ENCODE results near the gene TET3. TPM values are rescaled to one million over a fixed set of nuclear protein-coding genes. Genes with fewer than 3 reads are reported as not detected.

Gene TET3
- polyA plus RNA-seq, 1 donor from 2014 or later = 18.2 TPM

DNA sequence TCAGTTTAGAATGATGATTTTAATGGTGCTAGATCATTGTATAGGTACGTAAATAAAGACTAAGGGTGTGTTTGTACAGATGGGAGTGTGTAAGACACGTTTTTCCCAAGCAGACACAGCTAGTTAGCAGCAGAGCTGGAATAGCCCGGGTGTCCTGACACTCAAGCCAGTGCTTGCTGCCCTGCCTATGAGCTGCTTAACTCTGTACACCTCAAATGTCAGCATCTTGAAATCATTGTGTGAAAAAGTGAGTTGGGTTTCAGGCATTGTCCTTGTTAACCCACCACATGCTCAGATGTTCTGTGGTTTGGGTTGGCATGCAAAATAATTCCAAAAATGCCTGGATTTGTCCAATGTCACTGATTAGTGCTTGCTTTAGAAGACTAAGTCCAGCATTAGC is 13.0 kb upstream of the TET3 start:
- Histone ChIP-seq H3K9ac (ENCODE audit: low read length) (no peak overlapping the region), H3K27me3 (ENCODE audit: insufficient read depth, low read depth, low read length) (no peaks in the 10 kb centered on the region), H3K27ac (ENCODE audit: low read length) (no peak overlapping the region), H2AFZ (ENCODE audit: low read depth, low read length) (no peak overlapping the region), H3K9me3 (ENCODE audit: low read length) (no peaks in the 10 kb centered on the region), H3K79me2 (replicated peaks; ENCODE audit: insufficient read depth, low read length) (no peaks in the 10 kb centered on the region), H3K4me3 (ENCODE audit: low read length) (no peak overlapping the region), H3K4me2 (ENCODE audit: low read length) (no peak overlapping the region), H4K20me1 (ENCODE audit: insufficient read depth) (no peaks in the 10 kb centered on the region), H3F3A (ENCODE audit: insufficient read depth, low read length, poor library complexity, severe bottlenecking) (no peaks in the 10 kb centered on the region), H3K9me2 (ENCODE audit: insufficient read depth, low read length) (no peaks in the 10 kb centered on the region), H3K36me3 (ENCODE audit: insufficient read depth, low read length) (no peaks in the 10 kb centered on the region)
- TF ChIP-seq SMC3 (conservative IDR thresholded peaks at IDR 0.05; ENCODE audit: poor library complexity) (no peak), POLR2AphosphoS5 (IDR thresholded peaks at IDR 0.05) (no peak), TAF1 (IDR thresholded peaks at IDR 0.05; ENCODE audit: low read depth) (no peak), EP300 (conservative IDR thresholded peaks at IDR 0.05; ENCODE audit: poor library complexity, severe bottlenecking) (no peak), REST (IDR thresholded peaks at IDR 0.05; ENCODE audit: borderline replicate concordance) (no peak), EZH2 (IDR thresholded peaks at IDR 0.05; ENCODE audit: borderline replicate concordance, insufficient read depth, low read length, poor library complexity, severe bottlenecking) (no peak), MXI1 (conservative IDR thresholded peaks at IDR 0.05; ENCODE audit: poor library complexity, severe bottlenecking) (no peak), RAD21 (conservative IDR thresholded peaks at IDR 0.05) (no peak)

DNA sequence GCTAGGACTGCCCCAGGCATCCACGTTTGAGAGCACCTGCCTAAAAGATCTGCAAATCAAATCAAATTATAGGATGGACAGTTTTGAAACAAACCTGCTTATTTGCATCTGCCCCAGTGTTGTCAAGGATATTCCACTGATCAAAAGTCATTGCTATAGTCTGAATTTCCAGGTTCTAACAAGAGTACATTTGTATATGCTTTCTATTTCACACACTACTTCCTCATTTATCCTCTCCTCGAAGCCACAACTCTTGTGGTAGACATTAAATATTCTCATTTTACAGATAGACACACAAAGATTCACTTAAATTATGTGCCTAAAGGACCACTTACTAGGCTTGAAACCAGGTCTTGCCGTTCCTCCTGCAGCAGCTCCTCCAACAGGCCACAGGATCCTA is 11.9 kb upstream of the TET3 start:
- Histone ChIP-seq H4K20me1 (ENCODE audit: insufficient read depth) (no peaks in the 10 kb centered on the region), H3K79me2 (replicated peaks; ENCODE audit: insufficient read depth, low read length) (no peaks in the 10 kb centered on the region), H3F3A (ENCODE audit: insufficient read depth, low read length, poor library complexity, severe bottlenecking) (no peaks in the 10 kb centered on the region), H3K4me2 (ENCODE audit: low read length) (no peak overlapping the region), H3K9me2 (ENCODE audit: insufficient read depth, low read length) (no peaks in the 10 kb centered on the region), H3K9me3 (ENCODE audit: low read length) (no peaks in the 10 kb centered on the region), H3K36me3 (ENCODE audit: insufficient read depth, low read length) (no peaks in the 10 kb centered on the region), H3K4me3 (ENCODE audit: low read length) (no peak overlapping the region), H3K27ac (ENCODE audit: low read length) (no peak overlapping the region), H3K27me3 (ENCODE audit: insufficient read depth, low read depth, low read length) (no peaks in the 10 kb centered on the region), H3K9ac (ENCODE audit: low read length) (no peak overlapping the region), H2AFZ (ENCODE audit: low read depth, low read length) (no peak overlapping the region)
- TF ChIP-seq REST (IDR thresholded peaks at IDR 0.05; ENCODE audit: borderline replicate concordance) (no peak), RAD21 (conservative IDR thresholded peaks at IDR 0.05) (no peak), EZH2 (IDR thresholded peaks at IDR 0.05; ENCODE audit: borderline replicate concordance, insufficient read depth, low read length, poor library complexity, severe bottlenecking) (no peak), TAF1 (IDR thresholded peaks at IDR 0.05; ENCODE audit: low read depth) (no peak), CTCF (IDR thresholded peaks at IDR 0.05; ENCODE audit: poor library complexity, severe bottlenecking) (no peak), SMC3 (conservative IDR thresholded peaks at IDR 0.05; ENCODE audit: poor library complexity) (no peak), POLR2AphosphoS5 (IDR thresholded peaks at IDR 0.05) (no peak), MXI1 (conservative IDR thresholded peaks at IDR 0.05; ENCODE audit: poor library complexity, severe bottlenecking) (no peak), EP300 (conservative IDR thresholded peaks at IDR 0.05; ENCODE audit: poor library complexity, severe bottlenecking) (no peak)
